ENCODE results near the gene ASB1.
A peak's percentile ranks its signal among the peaks of the same experiment; 100 is the strongest.

Gene ASB1

DNA sequence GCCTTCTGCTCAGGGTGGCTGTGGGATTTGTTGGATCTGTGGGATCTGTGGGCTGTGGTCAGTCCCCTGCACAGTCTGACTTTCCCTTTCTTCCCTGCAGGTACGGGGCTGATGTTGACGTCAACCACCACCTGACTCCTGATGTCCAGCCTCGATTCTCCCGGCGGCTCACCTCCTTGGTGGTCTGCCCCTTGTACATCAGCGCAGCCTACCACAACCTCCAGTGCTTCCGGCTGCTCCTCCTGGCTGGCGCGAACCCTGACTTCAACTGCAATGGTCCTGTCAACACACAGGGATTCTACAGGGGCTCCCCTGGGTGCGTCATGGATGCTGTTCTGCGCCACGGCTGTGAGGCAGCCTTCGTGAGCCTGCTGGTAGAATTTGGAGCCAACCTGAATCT, 17.5 kb downstream of the ASB1 start:
- Histone ChIP-seq H3K4ac (ENCODE audit: low read length) (no peak overlapping the region), H2BK15ac (ENCODE audit: low read length) (no peak overlapping the region), H3K27ac (replicated peaks; ENCODE audit: low read length) (no peak overlapping the region), H3K4me1 (ENCODE audit: control insufficient read depth in 2 of 2, insufficient read depth in 1 of 2, low read depth in 1 of 2, low read length in 2 of 2) (peaks cover 0 to 7% of the 10 kb centered on the region in 2 donors), H3K79me1 (ENCODE audit: low read depth, low read length) (peaks cover 8% of the 10 kb centered on the region), H3K23ac (ENCODE audit: low read depth, low read length, poor library complexity) (no peak overlapping the region), H3K4me3 (ENCODE audit: low read length in 2 of 2) (no peak overlapping the region), H2AK5ac (ENCODE audit: low read depth, low read length) (no peak overlapping the region), H2AFZ (ENCODE audit: low read length) (no peak overlapping the region), H2BK5ac (ENCODE audit: low read length) (no peak overlapping the region), H4K91ac (ENCODE audit: low read depth, low read length, poor library complexity) (no peak overlapping the region), H3K4me2 (ENCODE audit: insufficient read depth, low read length, poor library complexity, severe bottlenecking) (no peak overlapping the region), H2BK120ac (ENCODE audit: low read depth, low read length) (no peak overlapping the region), H3K18ac (ENCODE audit: low read length) (no peak overlapping the region), H3K9ac (ENCODE audit: low read depth, low read length, poor library complexity) (peak overlapping the region; percentile 35), H3K36me3 (replicated peaks in 1 of 2; ENCODE audit: control insufficient read depth in 2 of 2, insufficient read depth in 2 of 2, low read length in 2 of 2) (peaks cover 33 to 85% of the 10 kb centered on the region in 2 donors), H3K9me3 (replicated peaks in 1 of 2; ENCODE audit: control insufficient read depth in 2 of 2, insufficient read depth in 1 of 2, low read depth in 1 of 2, low read length in 2 of 2) (no peaks in the 10 kb centered on the region), H3K27me3 (ENCODE audit: control insufficient read depth in 3 of 3, insufficient read depth in 3 of 3, low read depth in 1 of 3, low read length in 3 of 3) (no peaks in the 10 kb centered on the region), H2BK12ac (ENCODE audit: low read length) (no peak overlapping the region), H4K8ac (ENCODE audit: low read depth, low read length) (no peak overlapping the region), H3K14ac (ENCODE audit: low read length) (no peak overlapping the region)
- no CpG with 5 or more reads among the region's 13 CpGs for WGBS, 2 donors (ENCODE audit: extremely low coverage in 2 of 2, insufficient read length in 2 of 2, insufficient replicate concordance in 1 of 2)
- DNase-seq (ENCODE audit: low spot score) = no peak

DNA sequence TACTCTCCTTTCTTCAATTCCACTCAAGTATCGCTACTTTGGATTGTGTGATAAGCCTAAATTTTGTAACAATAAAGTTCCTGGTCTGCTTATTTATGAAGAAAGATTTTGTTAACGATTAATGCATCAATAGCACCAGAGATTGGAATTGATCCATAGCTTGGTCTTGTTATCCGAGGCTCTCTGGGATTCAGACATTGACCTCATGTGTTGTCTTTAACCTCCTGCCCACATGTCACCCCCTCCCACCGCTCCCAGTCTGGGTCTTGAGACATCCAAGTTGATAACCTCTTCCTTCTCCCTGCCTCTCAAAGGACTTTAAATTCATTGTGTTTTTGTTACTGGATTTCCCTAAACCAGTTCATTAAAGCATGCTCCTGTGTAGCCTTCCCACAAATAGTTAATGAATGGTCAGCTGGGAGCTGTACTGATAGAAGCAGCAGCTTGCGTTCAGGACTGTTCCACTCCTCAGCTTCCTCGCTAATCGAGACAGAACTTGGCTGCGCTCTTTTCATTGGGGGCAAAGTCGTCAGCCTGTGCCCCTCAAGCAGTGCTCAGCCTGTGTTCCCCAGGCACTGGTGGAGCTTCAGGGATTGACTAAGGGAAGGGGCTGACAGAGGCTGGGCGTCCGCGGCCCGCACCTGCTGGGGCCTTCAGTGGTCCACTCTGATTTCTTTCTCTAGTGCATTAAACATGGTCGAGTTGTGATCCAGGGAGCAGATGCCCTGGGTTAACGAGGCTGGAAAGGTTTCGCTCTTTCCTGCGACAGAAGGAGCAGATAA, 18.9 kb downstream of the ASB1 start:
- Histone ChIP-seq H3K4ac (ENCODE audit: low read length) (no peak overlapping the region), H3K79me1 (ENCODE audit: low read depth, low read length) (peaks cover 12% of the 10 kb centered on the region), H3K23ac (ENCODE audit: low read depth, low read length, poor library complexity) (no peak overlapping the region), H3K36me3 (replicated peaks in 1 of 2; ENCODE audit: control insufficient read depth in 2 of 2, insufficient read depth in 2 of 2, low read length in 2 of 2) (peaks cover 38 to 85% of the 10 kb centered on the region in 2 donors), H3K4me3 (ENCODE audit: low read length in 2 of 2) (no peak overlapping the region), H2BK15ac (ENCODE audit: low read length) (no peak overlapping the region), H4K8ac (ENCODE audit: low read depth, low read length) (no peak overlapping the region), H4K91ac (ENCODE audit: low read depth, low read length, poor library complexity) (no peak overlapping the region), H3K27ac (replicated peaks; ENCODE audit: low read length) (no peak overlapping the region), H2BK5ac (ENCODE audit: low read length) (no peak overlapping the region), H2BK12ac (ENCODE audit: low read length) (no peak overlapping the region), H2AFZ (ENCODE audit: low read length) (no peak overlapping the region), H3K9ac (ENCODE audit: low read depth, low read length, poor library complexity) (no peak overlapping the region), H3K18ac (ENCODE audit: low read length) (no peak overlapping the region), H3K27me3 (ENCODE audit: control insufficient read depth in 3 of 3, insufficient read depth in 3 of 3, low read depth in 1 of 3, low read length in 3 of 3) (no peaks in the 10 kb centered on the region), H3K4me1 (ENCODE audit: control insufficient read depth in 2 of 2, insufficient read depth in 1 of 2, low read depth in 1 of 2, low read length in 2 of 2) (peaks cover 3 to 11% of the 10 kb centered on the region in 2 donors), H2BK120ac (ENCODE audit: low read depth, low read length) (no peak overlapping the region), H3K9me3 (replicated peaks in 1 of 2; ENCODE audit: control insufficient read depth in 2 of 2, insufficient read depth in 1 of 2, low read depth in 1 of 2, low read length in 2 of 2) (no peaks in the 10 kb centered on the region), H3K14ac (ENCODE audit: low read length) (no peak overlapping the region), H2AK5ac (ENCODE audit: low read depth, low read length) (no peak overlapping the region), H3K4me2 (ENCODE audit: insufficient read depth, low read length, poor library complexity, severe bottlenecking) (no peak overlapping the region)
- no peak for DNase-seq (ENCODE audit: low spot score)
- no CpG with 5 or more reads among the region's 17 CpGs for WGBS, 2 donors (ENCODE audit: extremely low coverage in 2 of 2, insufficient read length in 2 of 2, insufficient replicate concordance in 1 of 2)

DNA sequence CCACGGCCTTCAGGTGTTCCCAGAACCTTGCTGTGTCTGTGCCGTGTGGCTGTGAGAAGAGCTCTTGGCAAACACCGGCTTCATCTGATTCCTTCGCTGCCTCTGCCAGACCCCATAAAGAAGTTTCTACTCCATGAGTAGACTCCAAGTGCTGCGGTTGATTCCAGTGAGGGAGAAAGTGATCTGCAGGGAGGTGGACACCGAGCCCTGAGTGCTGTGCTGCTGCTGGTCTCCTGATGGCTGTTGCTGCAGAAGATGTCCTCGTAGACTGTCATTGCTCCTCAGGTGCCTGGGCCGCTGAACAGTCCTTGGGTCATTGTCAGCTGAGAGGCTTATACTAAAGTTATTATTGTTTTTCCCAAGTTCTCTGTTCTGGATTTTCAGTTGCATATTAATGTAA, 19.6 kb downstream of the ASB1 start:
- H2BK5ac ChIP-seq (ENCODE audit: low read length) = no peak overlapping the region
- H3K4ac ChIP-seq (ENCODE audit: low read length) = no peak overlapping the region
- H3K4me3 ChIP-seq (ENCODE audit: low read length in 2 of 2) = no peak overlapping the region
- H2AFZ ChIP-seq (ENCODE audit: low read length) = no peak overlapping the region
- DNase-seq (ENCODE audit: low spot score) = no peak
- H3K14ac ChIP-seq (ENCODE audit: low read length) = no peak overlapping the region
- H3K4me2 ChIP-seq (ENCODE audit: insufficient read depth, low read length, poor library complexity, severe bottlenecking) = no peak overlapping the region
- H4K91ac ChIP-seq (ENCODE audit: low read depth, low read length, poor library complexity) = no peak overlapping the region
- H2AK5ac ChIP-seq (ENCODE audit: low read depth, low read length) = no peak overlapping the region
- peaks cover 10% of the 10 kb centered on the region for H3K79me1 ChIP-seq (ENCODE audit: low read depth, low read length)
- no CpG with 5 or more reads among the region's 8 CpGs for WGBS, 2 donors (ENCODE audit: extremely low coverage in 2 of 2, insufficient read length in 2 of 2, insufficient replicate concordance in 1 of 2)
- no peak overlapping the region for H2BK15ac ChIP-seq (ENCODE audit: low read length)
- H3K9ac ChIP-seq (ENCODE audit: low read depth, low read length, poor library complexity) = no peak overlapping the region
- no peaks in the 10 kb centered on the region for H3K9me3 ChIP-seq (replicated peaks in 1 of 2; ENCODE audit: control insufficient read depth in 2 of 2, insufficient read depth in 1 of 2, low read depth in 1 of 2, low read length in 2 of 2)
- no peak overlapping the region for H3K18ac ChIP-seq (ENCODE audit: low read length)
- H3K27me3 ChIP-seq (ENCODE audit: control insufficient read depth in 3 of 3, insufficient read depth in 3 of 3, low read depth in 1 of 3, low read length in 3 of 3) = no peaks in the 10 kb centered on the region
- H3K27ac ChIP-seq (replicated peaks; ENCODE audit: low read length) = no peak overlapping the region
- H4K8ac ChIP-seq (ENCODE audit: low read depth, low read length) = no peak overlapping the region
- H3K4me1 ChIP-seq (ENCODE audit: control insufficient read depth in 2 of 2, insufficient read depth in 1 of 2, low read depth in 1 of 2, low read length in 2 of 2) = peaks cover 3 to 10% of the 10 kb centered on the region in 2 donors
- no peak overlapping the region for H3K23ac ChIP-seq (ENCODE audit: low read depth, low read length, poor library complexity)
- H3K36me3 ChIP-seq (replicated peaks in 1 of 2; ENCODE audit: control insufficient read depth in 2 of 2, insufficient read depth in 2 of 2, low read length in 2 of 2) = peaks cover 42 to 89% of the 10 kb centered on the region in 2 donors
- no peak overlapping the region for H2BK12ac ChIP-seq (ENCODE audit: low read length)
- no peak overlapping the region for H2BK120ac ChIP-seq (ENCODE audit: low read depth, low read length)

DNA sequence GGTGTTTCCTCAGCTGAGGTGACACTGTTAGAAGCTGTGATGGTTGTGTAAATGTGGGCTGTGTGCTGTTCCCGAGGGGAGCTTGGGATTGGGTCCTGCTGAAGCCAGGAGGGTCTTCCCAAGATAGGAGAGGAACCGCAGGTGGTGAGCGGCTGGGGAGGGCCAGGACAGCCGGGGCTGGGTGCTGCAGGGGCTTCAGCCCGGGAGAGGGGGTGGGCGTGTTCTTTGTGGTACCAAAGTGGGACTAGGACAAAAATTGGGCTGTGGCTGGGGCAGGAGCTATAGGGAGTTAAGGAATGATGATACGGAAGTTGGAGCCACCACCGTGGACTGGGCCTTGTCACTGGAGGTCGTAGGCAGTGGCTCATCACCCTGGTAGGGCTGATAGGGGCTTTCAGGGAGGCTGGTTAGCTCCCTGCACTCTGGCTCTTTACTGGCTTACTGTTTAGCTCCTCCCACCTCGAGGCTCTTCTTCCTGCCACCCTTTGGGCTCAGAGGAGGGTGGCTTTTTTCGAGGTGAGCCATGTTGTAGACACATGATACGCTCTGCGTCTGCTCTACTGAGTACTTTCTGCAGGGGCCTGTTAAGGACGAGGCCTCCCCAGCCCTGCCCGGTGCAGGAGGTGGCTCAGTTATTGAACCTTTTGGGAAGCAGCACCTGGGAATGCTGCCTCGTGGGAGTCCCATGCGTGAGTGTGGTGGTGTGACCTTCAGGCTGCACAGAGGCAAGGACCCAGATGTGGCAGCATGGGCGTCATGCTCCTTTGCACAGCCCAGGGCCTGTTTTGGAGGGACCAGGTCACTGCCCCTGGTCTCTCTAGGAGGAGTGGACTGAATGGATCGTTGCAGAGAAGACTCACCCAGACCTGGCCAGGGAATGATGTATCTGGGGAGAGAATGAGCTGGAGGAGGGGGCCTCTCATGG, 21.6 kb downstream of the ASB1 start:
- peaks cover 3 to 4% of the 10 kb centered on the region in 2 donors for H3K4me1 ChIP-seq (ENCODE audit: control insufficient read depth in 2 of 2, insufficient read depth in 1 of 2, low read depth in 1 of 2, low read length in 2 of 2)
- no peak overlapping the region for H4K8ac ChIP-seq (ENCODE audit: low read depth, low read length)
- H3K27ac ChIP-seq (replicated peaks; ENCODE audit: low read length) = no peak overlapping the region
- no peak overlapping the region for H3K18ac ChIP-seq (ENCODE audit: low read length)
- H3K27me3 ChIP-seq (ENCODE audit: control insufficient read depth in 3 of 3, insufficient read depth in 3 of 3, low read depth in 1 of 3, low read length in 3 of 3) = no peaks in the 10 kb centered on the region
- peaks cover 10% of the 10 kb centered on the region for H3K79me1 ChIP-seq (ENCODE audit: low read depth, low read length)
- no peak overlapping the region for H2AFZ ChIP-seq (ENCODE audit: low read length)
- H2BK12ac ChIP-seq (ENCODE audit: low read length) = no peak overlapping the region
- WGBS, 2 donors (ENCODE audit: extremely low coverage in 2 of 2, insufficient read length in 2 of 2, insufficient replicate concordance in 1 of 2) = no CpG with 5 or more reads among the region's 19 CpGs
- no peak overlapping the region for H3K4ac ChIP-seq (ENCODE audit: low read length)
- peaks cover 47 to 96% of the 10 kb centered on the region in 2 donors for H3K36me3 ChIP-seq (replicated peaks in 1 of 2; ENCODE audit: control insufficient read depth in 2 of 2, insufficient read depth in 2 of 2, low read length in 2 of 2)
- no peak overlapping the region for H3K4me2 ChIP-seq (ENCODE audit: insufficient read depth, low read length, poor library complexity, severe bottlenecking)
- H3K9me3 ChIP-seq (replicated peaks in 1 of 2; ENCODE audit: control insufficient read depth in 2 of 2, insufficient read depth in 1 of 2, low read depth in 1 of 2, low read length in 2 of 2) = peaks cover 0 to 1% of the 10 kb centered on the region in 2 donors
- H2BK5ac ChIP-seq (ENCODE audit: low read length) = no peak overlapping the region
- no peak overlapping the region for H2AK5ac ChIP-seq (ENCODE audit: low read depth, low read length)
- no peak overlapping the region for H3K23ac ChIP-seq (ENCODE audit: low read depth, low read length, poor library complexity)
- no peak overlapping the region for H3K9ac ChIP-seq (ENCODE audit: low read depth, low read length, poor library complexity)
- H3K14ac ChIP-seq (ENCODE audit: low read length) = no peak overlapping the region
- H4K91ac ChIP-seq (ENCODE audit: low read depth, low read length, poor library complexity) = no peak overlapping the region
- H3K4me3 ChIP-seq (ENCODE audit: low read length in 2 of 2) = no peak overlapping the region
- no peak for DNase-seq (ENCODE audit: low spot score)
- no peak overlapping the region for H2BK15ac ChIP-seq (ENCODE audit: low read length)
- no peak overlapping the region for H2BK120ac ChIP-seq (ENCODE audit: low read depth, low read length)
